HG03139 (cell line): Measurements from ENCODE around the gene ENTPD2.

Experiments used
- ATAC-seq: cut with Tn5 transposase; IDR thresholded peaks from one replicate; pipeline ENCODE4 v1.9.1; 2021; ENCODE audit not compliant: unreplicated experiment

ENTPD2 gene

DNA sequence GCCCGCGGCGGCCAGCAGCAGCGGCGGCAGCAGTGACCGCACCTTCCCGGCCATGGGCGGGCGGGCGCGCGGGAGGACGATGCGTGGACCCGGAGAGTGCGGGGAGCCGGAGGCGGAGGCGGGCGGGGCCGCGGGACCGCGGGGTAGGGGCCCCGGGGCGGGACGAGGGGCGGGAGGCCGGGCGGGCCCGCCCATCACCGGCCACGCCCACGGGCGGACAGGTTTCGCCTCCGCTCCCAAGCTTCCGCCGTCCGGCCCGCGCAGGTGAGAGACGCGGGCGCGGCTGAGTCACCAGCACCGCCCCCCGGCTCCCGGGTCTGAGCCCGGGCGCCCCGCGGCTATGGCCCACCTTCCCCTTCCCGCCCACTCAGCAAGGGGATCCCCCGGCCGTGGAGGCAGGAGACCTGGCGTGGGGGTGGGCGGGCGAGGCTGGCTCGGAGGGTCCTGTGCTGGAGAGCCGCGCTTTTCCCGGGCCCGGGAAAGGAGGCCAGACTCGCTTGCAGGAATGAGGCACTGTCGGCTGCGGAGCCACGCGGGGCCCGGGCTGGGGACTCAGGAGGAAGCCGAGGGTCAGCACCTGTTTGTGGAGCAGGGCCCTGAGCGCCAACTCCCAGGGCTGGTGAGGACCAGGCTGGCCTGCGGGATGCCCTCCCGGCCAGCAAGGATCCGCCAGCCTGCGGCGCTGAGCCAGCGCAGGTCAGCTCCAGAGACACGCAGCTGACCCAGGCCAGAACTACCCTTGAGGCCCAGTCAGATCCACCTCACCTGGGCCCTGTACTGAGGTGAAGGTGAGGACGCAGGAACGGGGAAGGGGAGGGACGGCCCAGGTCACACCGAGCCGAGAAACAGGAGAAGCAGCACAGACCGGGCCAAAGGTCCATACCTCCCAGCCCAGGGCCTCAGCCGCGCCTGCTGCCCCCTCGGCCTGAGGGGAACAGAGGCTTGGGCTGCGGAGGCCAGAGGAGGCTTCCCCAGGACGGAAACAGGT lies at the start of gene ENTPD2:
TSS of gene ENTPD2 (minus strand) at position 118 of the 988 bp plus-strand sequence. CDS start at position 54, 64 bp downstream.
- no peak for ATAC-seq

DNA sequence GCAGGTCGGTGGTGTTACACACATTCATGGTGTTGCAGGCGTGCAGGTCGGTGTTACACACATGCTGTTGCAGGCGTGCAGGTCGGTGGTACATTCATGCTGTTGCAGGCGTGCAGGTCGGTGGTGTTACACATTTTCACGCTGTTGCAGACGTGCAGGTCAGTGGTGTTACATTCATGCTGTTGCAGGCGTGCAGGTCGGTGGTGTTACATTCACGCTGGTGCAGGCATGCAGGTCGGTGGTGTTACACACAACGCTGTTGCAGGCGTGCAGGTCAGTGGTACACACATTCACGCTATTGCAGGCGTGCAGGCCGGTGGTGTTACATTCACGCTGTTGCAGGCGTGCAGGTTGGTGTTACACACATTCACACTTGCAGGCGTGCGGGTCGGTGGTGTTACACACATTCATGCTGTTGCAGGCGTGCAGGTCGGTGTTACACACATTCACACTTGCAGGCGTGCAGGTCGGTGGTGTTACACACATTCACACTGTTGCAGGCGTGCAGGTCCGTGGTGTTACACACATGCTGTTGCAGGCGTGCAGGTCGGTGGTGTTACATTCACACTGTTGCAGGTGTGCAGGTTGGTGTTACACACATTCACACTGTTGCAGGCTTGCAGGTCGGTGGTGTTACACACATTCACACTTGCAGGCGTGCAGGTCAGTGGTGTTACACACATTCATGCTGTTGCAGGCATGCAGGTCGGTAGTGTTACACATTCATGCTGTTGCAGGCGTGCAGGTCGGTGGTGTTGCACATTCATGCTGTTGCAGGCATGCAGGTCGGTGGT lies 49.5 kb upstream of the ENTPD2 start:
- ATAC-seq, result no peak

DNA sequence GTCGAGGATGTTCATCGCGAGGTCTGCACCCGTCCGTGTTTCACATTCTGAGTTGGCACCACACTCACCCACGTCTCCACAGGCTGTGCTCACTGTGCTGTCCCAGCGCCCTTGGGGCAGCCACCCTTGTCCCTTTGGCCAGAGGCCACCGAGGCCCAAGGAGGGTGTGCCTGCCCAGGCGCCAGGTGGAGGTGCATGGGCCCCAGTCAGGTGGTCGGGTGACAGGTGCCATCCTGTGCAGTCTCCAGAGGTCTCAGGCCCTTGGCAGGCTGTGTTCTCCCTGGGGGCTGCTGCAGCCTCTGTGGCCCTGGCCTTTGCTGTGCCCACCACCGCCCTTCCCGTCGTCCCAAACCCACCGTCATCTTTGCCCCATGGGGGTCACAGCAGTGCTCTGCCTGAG lies 45.4 kb upstream of the ENTPD2 start:
- ATAC-seq, result no peak

DNA sequence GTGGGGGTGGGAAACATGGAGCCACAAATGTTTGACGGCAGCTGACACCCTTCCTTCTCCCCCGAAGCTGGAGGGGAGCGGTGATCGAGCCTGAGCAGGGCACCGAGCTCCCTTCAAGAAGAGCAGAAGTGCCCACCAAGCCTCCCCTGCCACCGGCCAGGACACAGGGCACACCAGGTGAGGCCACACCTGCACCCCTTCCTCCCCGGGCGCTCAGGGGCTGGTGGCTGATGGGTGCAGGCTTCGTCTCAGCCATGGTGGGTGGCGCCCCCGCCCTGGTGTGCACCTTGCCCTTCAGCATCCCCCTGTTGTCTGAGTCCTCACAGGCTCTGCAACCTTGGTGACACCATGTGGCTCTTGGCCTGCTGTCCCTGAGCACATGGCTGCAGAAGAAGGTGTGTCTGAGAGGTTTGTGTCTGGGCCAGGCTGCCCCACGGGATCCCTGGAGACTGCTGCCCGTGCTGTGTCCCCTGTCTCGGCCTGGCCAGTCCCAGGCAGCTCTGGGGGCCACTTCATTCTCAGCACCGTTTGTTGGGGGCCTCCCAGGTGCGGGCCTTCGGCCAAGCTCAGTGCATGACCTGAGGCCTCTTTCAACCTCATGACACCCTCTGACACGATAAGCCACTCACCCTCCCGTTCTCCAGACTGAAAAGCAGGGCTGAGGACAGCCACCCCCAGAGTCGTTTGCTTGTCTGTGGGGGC lies 44.1 kb upstream of the ENTPD2 start:
- no peak for ATAC-seq

DNA sequence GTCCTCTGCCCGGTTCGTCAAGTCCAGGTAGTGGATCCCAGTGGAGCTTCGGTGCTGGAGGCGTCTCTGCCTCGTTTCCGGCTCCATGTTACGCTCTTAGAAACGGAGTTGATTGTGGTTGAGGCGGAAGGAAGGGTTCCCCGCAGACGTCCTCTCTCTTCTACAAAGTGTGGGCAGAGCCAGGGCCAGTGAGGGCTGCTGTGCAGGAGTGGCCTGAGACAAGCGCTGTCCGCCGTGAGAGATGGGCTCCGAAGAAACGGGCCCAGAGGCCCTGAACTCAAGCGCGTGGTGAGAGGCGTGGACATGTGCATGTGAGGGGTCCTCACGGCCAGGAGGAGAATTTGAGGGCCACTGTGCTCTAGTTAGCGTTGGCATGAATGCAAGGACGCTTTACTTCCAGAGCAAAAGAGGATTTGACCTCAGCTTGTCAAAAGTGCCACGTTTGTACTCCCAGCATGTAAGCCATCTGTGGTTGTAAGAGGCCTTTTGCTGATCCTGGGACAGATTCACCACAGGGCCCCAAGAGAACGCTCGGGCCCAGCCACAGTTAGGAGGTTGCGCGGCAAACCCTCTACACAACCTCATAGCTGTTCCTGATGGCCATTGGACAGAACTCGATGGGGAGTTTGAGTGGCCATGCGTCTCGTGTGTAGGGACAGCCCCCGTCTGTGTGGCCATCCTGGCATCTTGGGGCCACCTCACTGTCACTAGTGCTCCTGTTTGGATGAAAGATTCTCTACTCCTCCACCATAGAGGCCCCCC lies 43.1 kb upstream of the ENTPD2 start:
- no peak for ATAC-seq

DNA sequence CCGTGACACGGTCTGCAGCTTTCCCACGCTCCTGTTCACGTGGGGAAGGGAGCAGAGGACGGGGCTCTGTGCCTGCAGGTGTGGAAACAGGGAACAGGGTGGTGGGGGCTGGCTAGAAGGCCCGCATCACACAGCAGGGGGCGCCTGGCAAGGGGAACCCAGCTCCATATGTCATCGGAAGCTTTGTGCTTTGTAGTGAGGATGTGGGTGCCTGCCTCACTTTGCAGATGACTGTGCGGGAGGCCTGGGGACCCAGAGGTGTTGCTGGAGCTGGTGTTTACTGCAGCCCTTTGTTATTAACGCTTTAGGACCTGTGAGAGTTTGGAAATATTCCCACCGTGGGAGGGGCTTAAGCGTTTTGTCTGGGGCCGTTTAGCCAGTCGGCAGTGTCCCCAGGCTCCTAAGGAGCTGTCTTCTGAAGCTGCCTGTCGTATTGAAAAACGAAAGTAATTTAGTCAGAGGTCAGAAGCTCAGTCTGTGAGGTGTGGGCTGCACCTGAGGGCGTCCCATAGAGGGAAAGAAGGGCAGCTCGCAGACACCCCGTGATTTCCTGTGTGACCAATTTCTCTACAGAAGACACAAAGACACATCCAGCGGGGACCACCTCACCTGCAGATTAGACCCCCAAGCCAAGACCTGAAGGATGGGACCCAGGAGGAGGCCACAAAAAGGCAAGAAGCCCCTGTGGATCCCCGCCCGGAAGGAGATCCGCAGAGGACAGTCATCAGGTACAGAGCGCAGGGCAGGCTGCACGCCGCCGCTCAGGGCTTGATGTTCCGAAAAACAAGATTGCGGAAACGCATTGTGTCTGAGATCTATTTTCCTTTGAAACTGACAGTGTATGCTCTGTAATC lies 42.0 kb upstream of the ENTPD2 start:
- peak; percentile 60 for ATAC-seq

DNA sequence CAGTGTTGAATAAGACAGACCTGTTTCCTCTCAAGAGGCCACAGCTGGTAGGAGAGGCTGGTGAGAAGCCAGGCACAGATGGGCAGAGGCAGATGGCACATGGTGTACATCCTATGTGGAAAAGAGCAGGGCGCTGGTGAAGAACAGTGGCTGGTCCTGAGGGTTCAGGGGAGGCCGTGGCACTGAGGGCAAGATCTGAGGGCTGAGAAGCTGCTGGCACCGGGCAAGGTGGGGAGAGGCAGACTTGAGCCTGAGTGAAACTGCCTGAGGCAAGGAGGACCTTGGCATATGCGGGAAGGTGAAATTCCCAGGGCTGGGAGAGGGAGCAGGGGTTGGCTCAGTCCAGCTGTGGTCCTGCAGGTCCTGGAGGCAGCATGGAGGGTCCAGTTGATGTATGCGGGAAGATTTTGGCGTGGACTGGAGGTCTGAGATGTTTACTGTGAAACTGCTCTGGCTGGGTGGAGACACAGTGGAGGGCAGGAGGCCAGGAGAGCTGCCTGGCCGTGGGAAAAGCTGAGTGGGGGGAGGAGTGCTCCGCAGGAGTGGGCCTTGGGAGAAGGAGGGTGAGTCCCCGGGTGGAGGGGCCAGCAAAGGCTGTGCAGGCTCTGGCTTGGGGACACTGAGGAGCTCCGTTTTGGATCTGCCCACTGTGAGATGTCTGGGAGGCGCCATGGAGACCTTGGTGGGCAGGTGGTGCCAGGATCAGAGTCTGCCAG lies 35.5 kb upstream of the ENTPD2 start:
- ATAC-seq, result no peak

DNA sequence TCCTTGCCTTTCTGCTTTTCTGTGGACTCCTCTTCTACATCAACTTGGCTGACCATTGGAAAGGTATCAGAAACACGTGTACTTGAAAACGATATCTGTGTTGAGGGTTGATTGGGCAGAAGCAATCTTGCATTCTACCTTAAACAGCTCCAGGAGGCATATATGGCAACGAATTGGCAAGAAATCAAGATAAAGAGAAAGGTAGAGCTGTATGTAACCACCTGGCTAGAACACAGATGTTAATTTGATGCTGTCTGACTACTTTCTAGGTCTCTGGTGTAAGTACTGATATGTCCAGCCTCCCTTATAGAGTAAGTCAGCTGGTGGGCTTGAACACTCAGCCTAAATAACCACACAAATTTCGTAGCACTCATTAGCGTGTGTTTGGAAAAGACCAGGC lies 34.3 kb upstream of the ENTPD2 start:
- ATAC-seq, result no peak

DNA sequence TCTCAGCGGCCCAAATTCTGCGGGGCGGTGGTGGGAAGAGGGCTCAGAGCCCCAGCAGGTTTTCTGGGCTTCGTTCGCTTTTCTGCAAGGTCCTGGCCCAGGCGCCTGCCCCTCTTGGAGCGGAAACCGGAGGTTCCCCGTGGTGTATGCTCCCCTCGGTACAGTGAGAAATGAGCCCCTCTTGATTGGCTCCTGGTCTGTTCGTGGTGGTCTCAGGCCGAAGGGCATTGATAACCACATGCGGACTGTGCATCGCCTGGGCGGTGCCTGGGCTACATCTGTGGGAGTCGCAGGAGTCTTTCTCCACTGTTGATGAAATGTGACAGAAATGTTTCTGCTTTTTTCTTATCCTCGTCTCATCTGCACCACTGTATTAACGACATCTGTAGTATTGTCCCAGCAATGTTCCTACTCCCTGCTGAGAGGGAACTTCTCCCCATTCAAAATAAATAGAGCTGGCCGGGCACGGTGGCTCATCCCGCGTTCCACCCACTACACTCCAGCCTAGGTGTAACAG lies 33.6 kb upstream of the ENTPD2 start:
- no peak for ATAC-seq

DNA sequence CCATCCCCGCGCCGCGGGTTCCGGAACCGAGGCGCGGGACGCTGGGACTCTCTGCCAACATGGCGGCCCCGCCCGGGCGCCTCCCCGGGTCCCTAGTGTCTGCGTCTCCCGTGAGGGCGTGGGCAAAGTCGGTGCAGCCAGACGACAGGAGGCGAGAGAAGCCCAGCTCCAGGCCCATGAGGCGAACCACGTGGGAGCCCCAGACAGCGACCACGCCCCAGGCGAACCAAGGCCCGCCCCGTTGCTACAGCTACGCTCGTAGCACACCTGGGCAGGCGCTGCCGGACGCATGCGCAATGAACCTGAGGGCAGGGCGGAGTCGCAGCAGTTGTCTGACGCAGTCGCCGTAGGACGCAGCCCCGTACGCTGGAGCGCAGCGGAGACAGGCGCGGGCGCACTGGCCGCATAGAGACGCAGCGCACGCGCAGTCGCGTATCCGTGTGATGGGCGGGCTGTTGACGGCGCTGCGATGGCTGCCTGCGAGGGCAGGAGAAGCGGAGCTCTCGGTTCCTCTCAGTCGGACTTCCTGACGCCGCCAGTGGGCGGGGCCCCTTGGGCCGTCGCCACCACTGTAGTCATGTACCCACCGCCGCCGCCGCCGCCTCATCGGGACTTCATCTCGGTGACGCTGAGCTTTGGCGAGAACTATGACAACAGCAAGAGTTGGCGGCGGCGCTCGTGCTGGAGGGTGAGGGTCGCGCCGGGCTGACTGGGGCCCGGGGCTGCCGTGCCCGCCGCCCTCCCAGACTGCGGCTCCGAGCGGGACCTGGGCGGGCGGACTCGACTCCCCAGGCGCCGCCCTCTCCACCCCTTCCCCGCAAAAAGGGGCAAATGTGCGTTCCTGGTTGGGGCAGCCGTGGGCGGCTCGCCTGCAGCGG lies 32.9 kb upstream of the ENTPD2 start, which contains the start of gene MAN1B1:
TSS of gene MAN1B1 (plus strand) at position 455 of the 878 bp plus-strand sequence. CDS start at position 470, 15 bp downstream.
- ATAC-seq, result peak; percentile 75

DNA sequence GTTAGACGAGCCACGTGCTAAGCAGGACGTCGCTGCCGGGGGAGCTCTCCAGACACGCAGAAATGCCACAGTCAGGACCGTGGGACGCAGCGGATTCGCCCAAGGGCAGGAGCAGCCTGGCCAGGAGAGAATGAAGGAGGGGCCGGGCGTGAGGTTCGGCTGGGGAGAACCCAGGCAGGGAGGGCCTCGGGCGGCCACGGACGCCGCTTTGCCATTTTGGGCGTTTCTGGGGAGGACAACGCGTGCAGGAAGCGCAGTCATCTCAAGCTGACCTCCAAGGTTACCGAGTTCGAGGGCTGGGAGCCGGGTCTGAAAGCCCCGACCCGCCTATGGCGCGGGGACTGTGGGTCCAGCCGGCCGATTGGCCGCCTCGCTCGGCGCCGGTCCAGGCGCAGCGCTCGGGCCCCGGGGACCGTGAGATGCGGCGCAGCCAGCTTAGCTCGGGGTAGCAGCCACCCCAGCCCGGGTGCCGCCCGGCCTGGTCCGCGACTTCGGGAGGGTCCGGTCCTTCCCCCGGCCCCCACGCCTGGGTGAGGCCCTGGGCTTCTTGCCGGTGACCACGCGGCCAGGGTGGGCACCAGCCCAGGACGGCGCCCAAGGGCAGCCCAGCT lies 32.2 kb upstream of the ENTPD2 start:
- ATAC-seq, result peak; percentile 1

DNA sequence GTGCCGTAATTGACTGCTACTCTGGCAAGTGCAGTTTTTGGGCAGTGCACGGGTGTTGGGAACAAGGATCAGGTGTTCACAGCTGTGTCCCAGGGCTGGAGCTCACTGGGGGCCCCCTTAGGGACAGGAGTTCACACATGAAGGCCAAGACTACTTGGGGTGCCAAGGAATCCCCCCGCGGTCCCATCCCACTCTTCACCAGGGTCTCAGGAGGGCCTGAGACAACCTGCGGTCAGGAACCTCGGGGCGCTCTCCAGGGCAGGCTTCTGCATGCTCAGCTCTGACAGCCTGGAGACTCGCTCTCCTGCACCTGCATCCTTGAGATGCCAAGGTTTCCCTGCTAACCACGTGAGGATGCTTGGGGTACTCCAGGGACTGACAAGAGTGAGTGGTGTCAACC lies 30.7 kb upstream of the ENTPD2 start:
- no peak for ATAC-seq

DNA sequence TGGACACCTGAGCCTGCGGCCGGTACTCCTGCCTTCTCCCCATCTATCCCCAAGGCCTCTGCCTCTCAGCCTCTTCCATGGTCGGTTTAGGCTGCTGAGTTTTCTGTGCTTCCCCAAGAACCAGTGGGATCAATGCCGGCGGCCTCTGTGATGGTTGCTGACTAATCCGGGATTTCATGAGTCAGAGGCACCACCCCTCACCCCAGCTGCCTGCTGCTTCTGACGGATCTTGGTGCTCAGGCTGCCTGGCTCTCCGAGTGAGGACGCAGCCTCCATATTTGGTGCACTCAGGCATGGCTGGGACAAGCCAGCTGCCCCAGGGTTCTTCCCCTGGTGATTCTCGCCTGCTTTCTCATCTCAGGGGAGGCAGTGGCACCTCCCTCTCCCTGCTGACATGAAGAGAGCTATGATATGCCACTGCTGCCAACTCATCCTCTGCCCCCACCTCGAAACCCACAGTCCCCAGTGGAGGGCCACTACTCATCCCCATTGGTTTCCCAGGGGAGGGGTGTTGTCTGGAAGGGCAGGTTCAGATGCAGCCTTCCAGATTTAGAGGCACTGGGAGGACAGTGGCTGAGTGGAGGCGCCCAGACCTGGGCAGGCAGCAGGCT lies 29.6 kb upstream of the ENTPD2 start:
- no peak for ATAC-seq

DNA sequence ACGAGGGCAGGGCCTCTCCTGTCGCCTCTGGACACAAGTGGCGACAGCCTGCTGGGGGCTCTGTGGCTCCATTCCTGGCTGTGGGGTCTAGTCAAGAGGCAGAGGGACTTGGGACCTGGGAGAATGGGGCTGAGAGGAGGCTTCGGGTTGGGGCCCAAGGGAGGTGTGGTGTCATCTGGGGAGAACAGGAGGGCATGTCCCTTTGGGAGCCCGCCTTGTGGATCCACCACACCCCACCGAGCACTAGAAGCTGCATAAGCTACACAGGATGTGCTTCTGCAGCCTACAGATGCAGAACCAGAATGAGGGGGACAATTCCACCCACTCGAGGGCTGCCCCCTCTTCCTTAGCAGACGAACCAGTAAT lies 29.0 kb upstream of the ENTPD2 start:
- no peak for ATAC-seq

DNA sequence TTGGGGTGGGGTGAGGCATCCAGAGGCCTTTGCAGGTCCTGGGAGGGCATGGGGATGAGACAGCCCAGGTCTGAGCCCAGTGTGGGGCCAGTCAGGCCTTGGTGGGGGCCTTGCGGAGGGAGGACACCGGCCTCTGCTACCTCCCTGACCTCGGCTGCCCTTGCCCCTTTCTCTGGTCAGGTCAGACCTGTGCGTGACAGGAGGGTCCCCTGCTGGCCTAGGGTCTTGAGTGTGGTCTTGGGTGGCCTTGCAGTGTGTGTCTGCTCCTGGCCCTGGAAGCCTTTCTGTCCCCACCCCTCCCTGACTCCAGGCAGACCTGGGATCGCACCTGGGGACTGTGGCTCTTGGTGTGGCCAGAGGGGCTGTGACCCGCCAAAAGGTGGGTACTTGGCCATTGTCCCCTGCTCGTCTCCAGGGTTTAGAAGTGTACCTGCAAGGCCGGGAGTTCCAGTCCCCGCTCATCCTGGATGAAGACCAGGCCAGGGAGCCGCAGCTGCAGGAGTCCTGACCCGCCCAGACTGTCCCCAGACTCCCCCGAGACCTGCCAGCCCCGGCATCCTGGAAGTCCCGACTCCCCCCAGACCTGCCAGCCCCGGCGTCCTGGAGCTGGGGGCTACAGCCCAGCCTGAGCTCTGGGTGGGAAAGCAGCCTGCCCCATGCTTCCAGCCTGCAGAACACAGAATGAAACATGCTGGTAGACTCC lies 28.5 kb upstream of the ENTPD2 start:
- no peak for ATAC-seq
